Mesendoderm (in vitro differentiated cells): ENCODE measurements around the gene MAB21L3.

Experiments
- DNase-seq: peaks from one replicate; pipeline ENCODE4 v3.0.0; 2013
- H2AK5ac ChIP-seq: 2 replicates; pipeline ENCODE4 v1.6.1; 2013; ENCODE audit warnings: low read length, inconsistent platforms
- H2BK120ac ChIP-seq: 2 replicates; pipeline ENCODE4 v1.6.1; 2013; ENCODE audit warnings: low read depth, mild to moderate bottlenecking, low read length, moderate library complexity, mixed read lengths
- H2BK15ac ChIP-seq: replicated peaks from 2 replicates; pipeline ENCODE4 v1.6.1; 2013; ENCODE audit warnings: low read depth, mild to moderate bottlenecking, moderate library complexity
- H2BK5ac ChIP-seq: 2 replicates; pipeline ENCODE4 v1.6.1; 2013; ENCODE audit warnings: low read length, inconsistent platforms
- H3K18ac ChIP-seq: 2 replicates; pipeline ENCODE4 v1.6.1; 2013; ENCODE audit warnings: mild to moderate bottlenecking, low read length, mixed read lengths
- H3K23ac ChIP-seq: one replicate; pipeline ENCODE4 v1.6.1; 2013; ENCODE audit warnings: low read length
- H3K27ac ChIP-seq: 2 replicates; pipeline ENCODE4 v1.5.1; 2013; ENCODE audit warnings: low read depth, mild to moderate bottlenecking, inconsistent platforms, low read length, moderate library complexity
- H3K27me3 ChIP-seq: 2 replicates; pipeline ENCODE4 v1.6.1; 2013; ENCODE audit warnings: low read length, control low read depth, mild to moderate bottlenecking, inconsistent platforms; ENCODE audit not compliant: insufficient read depth, poor library complexity
- H3K36me3 ChIP-seq: 2 replicates; pipeline ENCODE4 v1.6.1; 2013; ENCODE audit warnings: low read length, inconsistent platforms; ENCODE audit not compliant: control insufficient read depth, insufficient read depth
- H3K4ac ChIP-seq: one replicate; pipeline ENCODE4 v1.6.1; 2013; ENCODE audit warnings: low read depth, mild to moderate bottlenecking, low read length, moderate library complexity
- H3K4me1 ChIP-seq: 2 replicates; pipeline ENCODE4 v1.6.1; 2013; ENCODE audit warnings: low read depth, low read length, inconsistent platforms; ENCODE audit not compliant: control insufficient read depth
- H3K4me2 ChIP-seq: 2 replicates; pipeline ENCODE4 v1.6.1; 2013; ENCODE audit warnings: low read length
- H3K4me3 ChIP-seq: 2 replicates; pipeline ENCODE4 v1.5.1; 2013; ENCODE audit warnings: mild to moderate bottlenecking, low read length
- H3K56ac ChIP-seq: one replicate; pipeline ENCODE4 v1.6.1; 2013; ENCODE audit warnings: low read length
- H3K79me1 ChIP-seq: 2 replicates; pipeline ENCODE4 v1.6.1; 2013; ENCODE audit warnings: low read length, inconsistent platforms
- H3K79me2 ChIP-seq: 2 replicates; pipeline ENCODE4 v1.6.1; 2013; ENCODE audit warnings: mild to moderate bottlenecking, low read length; ENCODE audit not compliant: control insufficient read depth, insufficient read depth
- H3K9ac ChIP-seq: 2 replicates; pipeline ENCODE4 v1.6.1; 2013; ENCODE audit warnings: low read length, inconsistent platforms
- H4K5ac ChIP-seq: one replicate; pipeline ENCODE4 v1.6.1; 2013; ENCODE audit warnings: low read length
- H4K8ac ChIP-seq: one replicate; pipeline ENCODE4 v1.6.1; 2013; ENCODE audit warnings: low read depth, mild to moderate bottlenecking, control low read depth, low read length, moderate library complexity
- WGBS: extraction: QIAGEN DNeasy Blood & Tissue Kit; methylation state at CpG from one replicate; pipeline ENCODE4 v1.1.7; 2013; ENCODE audit warnings: low lambda C conversion rate, missing lambda C conversion rate; ENCODE audit not compliant: insufficient coverage; ENCODE audit errors: extremely low coverage; 5-methylcytosine and 5-hydroxymethylcytosine counted together

The MAB21L3 gene

GRCh38 chr1:116131866-116132605, 20.8 kb downstream of the MAB21L3 start:
- Histone ChIP-seq H3K79me2 (no peaks in the 10 kb centered on the region), H4K8ac (no peak overlapping the region), H3K36me3 (no peaks in the 10 kb centered on the region), H3K4ac (no peak overlapping the region), H3K27ac (no peak overlapping the region), H3K9ac (no peak overlapping the region), H2BK15ac (no peak overlapping the region), H3K56ac (peak overlapping the region; percentile 52), H2BK5ac (peak overlapping the region; percentile 30), H3K18ac (no peak overlapping the region), H4K5ac (no peak overlapping the region), H3K4me3 (no peak overlapping the region), H3K4me1 (no peaks in the 10 kb centered on the region), H2BK120ac (no peak overlapping the region), H2AK5ac (peak overlapping the region; percentile 18), H3K79me1 (no peaks in the 10 kb centered on the region), H3K23ac (no peak overlapping the region), H3K4me2 (no peak overlapping the region), H3K27me3 (no peaks in the 10 kb centered on the region)
- no peak for DNase-seq
- no CpG with 5 or more reads among the region's 9 CpGs for WGBS

GRCh38 chr1:116133696-116134475, 22.7 kb downstream of the MAB21L3 start:
- no peaks in the 10 kb centered on the region for H3K27me3 ChIP-seq
- no peak overlapping the region for H3K23ac ChIP-seq
- no peak overlapping the region for H4K8ac ChIP-seq
- no peaks in the 10 kb centered on the region for H3K36me3 ChIP-seq
- no peak for DNase-seq
- no peak overlapping the region for H3K56ac ChIP-seq
- no peaks in the 10 kb centered on the region for H3K79me1 ChIP-seq
- no peak overlapping the region for H3K18ac ChIP-seq
- no peak overlapping the region for H2AK5ac ChIP-seq
- H3K79me2 ChIP-seq = no peaks in the 10 kb centered on the region
- H3K4ac ChIP-seq = no peak overlapping the region
- WGBS = no CpG with 5 or more reads among the region's 8 CpGs
- no peak overlapping the region for H3K4me3 ChIP-seq
- H2BK15ac ChIP-seq = no peak overlapping the region
- no peak overlapping the region for H4K5ac ChIP-seq
- H3K27ac ChIP-seq = no peak overlapping the region
- no peak overlapping the region for H3K9ac ChIP-seq
- H3K4me2 ChIP-seq = no peak overlapping the region
- H2BK5ac ChIP-seq = no peak overlapping the region
- H2BK120ac ChIP-seq = no peak overlapping the region
- H3K4me1 ChIP-seq = no peaks in the 10 kb centered on the region

- no peak overlapping the region for H2BK15ac ChIP-seq
- H3K18ac ChIP-seq = no peak overlapping the region
- no peak overlapping the region for H3K4me3 ChIP-seq
- no peak overlapping the region for H2BK5ac ChIP-seq
- H4K8ac ChIP-seq = no peak overlapping the region
- no peak overlapping the region for H3K4ac ChIP-seq
- no peak overlapping the region for H3K27ac ChIP-seq
- H3K79me1 ChIP-seq = no peaks in the 10 kb centered on the region
- H3K4me2 ChIP-seq = no peak overlapping the region
- H3K9ac ChIP-seq = no peak overlapping the region
- H3K79me2 ChIP-seq = no peaks in the 10 kb centered on the region
- WGBS = no CpG with 5 or more reads among the region's 2 CpGs
- no peak overlapping the region for H3K56ac ChIP-seq
- no peak overlapping the region for H2AK5ac ChIP-seq
- no peaks in the 10 kb centered on the region for H3K27me3 ChIP-seq
- DNase-seq = no peak
- no peaks in the 10 kb centered on the region for H3K36me3 ChIP-seq
- H3K4me1 ChIP-seq = no peaks in the 10 kb centered on the region
- H2BK120ac ChIP-seq = no peak overlapping the region
- no peak overlapping the region for H4K5ac ChIP-seq
- H3K23ac ChIP-seq = no peak overlapping the region
Observed at GRCh38 chr1:116134476-116134773, 23.2 kb downstream of the MAB21L3 start.

- Histone ChIP-seq H3K27ac (no peak overlapping the region), H2BK120ac (no peak overlapping the region), H3K9ac (no peak overlapping the region), H4K8ac (no peak overlapping the region), H3K4me1 (no peaks in the 10 kb centered on the region), H3K36me3 (no peaks in the 10 kb centered on the region), H3K79me2 (no peaks in the 10 kb centered on the region), H3K27me3 (no peaks in the 10 kb centered on the region), H2BK5ac (no peak overlapping the region), H3K23ac (no peak overlapping the region), H3K4ac (no peak overlapping the region), H3K4me3 (no peak overlapping the region), H3K56ac (no peak overlapping the region), H4K5ac (no peak overlapping the region), H3K79me1 (no peaks in the 10 kb centered on the region), H2BK15ac (no peak overlapping the region), H3K4me2 (no peak overlapping the region), H2AK5ac (no peak overlapping the region), H3K18ac (no peak overlapping the region)
- no peak for DNase-seq
- WGBS = no CpG with 5 or more reads among the region's 8 CpGs
Observed at GRCh38 chr1:116138277-116138792, 27.1 kb downstream of the MAB21L3 start.

- Histone ChIP-seq H3K56ac (no peak overlapping the region), H3K18ac (no peak overlapping the region)
Observed at GRCh38 chr1:116139592-116140134, 28.5 kb downstream of the MAB21L3 start.

More at GRCh38 chr1:116139592-116140134, 28.5 kb downstream of the MAB21L3 start:
- no CpG with 5 or more reads among the region's 6 CpGs for WGBS
- no peak overlapping the region for H3K9ac ChIP-seq
- H4K5ac ChIP-seq = no peak overlapping the region
- H3K4me2 ChIP-seq = no peak overlapping the region
- H3K4me1 ChIP-seq = no peaks in the 10 kb centered on the region
- no peaks in the 10 kb centered on the region for H3K79me1 ChIP-seq
- H2BK15ac ChIP-seq = no peak overlapping the region
- no peak overlapping the region for H2BK5ac ChIP-seq
- DNase-seq = no peak
- no peaks in the 10 kb centered on the region for H3K36me3 ChIP-seq
- H4K8ac ChIP-seq = no peak overlapping the region
- H3K27me3 ChIP-seq = no peaks in the 10 kb centered on the region
- H3K23ac ChIP-seq = no peak overlapping the region
- no peak overlapping the region for H3K27ac ChIP-seq
- H3K79me2 ChIP-seq = no peaks in the 10 kb centered on the region
- H3K4me3 ChIP-seq = no peak overlapping the region
- H2BK120ac ChIP-seq = no peak overlapping the region
- H3K4ac ChIP-seq = no peak overlapping the region
- no peak overlapping the region for H2AK5ac ChIP-seq
